Mucosa of rectum (tissue), 2 donors: ENCODE measurements around the gene CFAP299.

Experiments
- H3K27ac ChIP-seq, 2 donors: one replicate each; pipeline ENCODE4 v1.7.0; 2013; ENCODE audit warnings: inconsistent platforms in 2 of 2, low read depth in 2 of 2, low read length in 2 of 2
- H3K27me3 ChIP-seq, 2 donors: one replicate each; pipeline ENCODE4 v1.7.0; 2013; ENCODE audit warnings: low read length in 2 of 2; ENCODE audit not compliant: control insufficient read depth in 2 of 2, insufficient read depth in 2 of 2
- H3K36me3 ChIP-seq, 2 donors: one replicate each; pipeline ENCODE4 v1.7.0; 2013; ENCODE audit warnings: low read length in 2 of 2; ENCODE audit not compliant: control insufficient read depth in 2 of 2, insufficient read depth in 2 of 2
- H3K4me1 ChIP-seq, 2 donors: one replicate each; pipeline ENCODE4 v1.7.0; 2013; ENCODE audit warnings: low read length in 2 of 2, mild to moderate bottlenecking in 1 of 2; ENCODE audit not compliant: control insufficient read depth in 2 of 2, insufficient read depth in 2 of 2
- H3K4me3 ChIP-seq, 2 donors: one replicate each; pipeline ENCODE4 v1.7.0; 2013; ENCODE audit warnings: low read length in 2 of 2
- H3K9ac ChIP-seq, 2 donors: one replicate each; pipeline ENCODE4 v1.7.0; 2013; ENCODE audit warnings: low read length in 2 of 2, low read depth in 1 of 2, mild to moderate bottlenecking in 1 of 2
- H3K9me3 ChIP-seq, 2 donors: one replicate each; pipeline ENCODE4 v1.7.0; 2013; ENCODE audit warnings: low read length in 2 of 2; ENCODE audit not compliant: control insufficient read depth in 2 of 2
- donor health status: healthy.
- donor health status: Normal muscosa, but diverticular disease.

Gene CFAP299

DNA sequence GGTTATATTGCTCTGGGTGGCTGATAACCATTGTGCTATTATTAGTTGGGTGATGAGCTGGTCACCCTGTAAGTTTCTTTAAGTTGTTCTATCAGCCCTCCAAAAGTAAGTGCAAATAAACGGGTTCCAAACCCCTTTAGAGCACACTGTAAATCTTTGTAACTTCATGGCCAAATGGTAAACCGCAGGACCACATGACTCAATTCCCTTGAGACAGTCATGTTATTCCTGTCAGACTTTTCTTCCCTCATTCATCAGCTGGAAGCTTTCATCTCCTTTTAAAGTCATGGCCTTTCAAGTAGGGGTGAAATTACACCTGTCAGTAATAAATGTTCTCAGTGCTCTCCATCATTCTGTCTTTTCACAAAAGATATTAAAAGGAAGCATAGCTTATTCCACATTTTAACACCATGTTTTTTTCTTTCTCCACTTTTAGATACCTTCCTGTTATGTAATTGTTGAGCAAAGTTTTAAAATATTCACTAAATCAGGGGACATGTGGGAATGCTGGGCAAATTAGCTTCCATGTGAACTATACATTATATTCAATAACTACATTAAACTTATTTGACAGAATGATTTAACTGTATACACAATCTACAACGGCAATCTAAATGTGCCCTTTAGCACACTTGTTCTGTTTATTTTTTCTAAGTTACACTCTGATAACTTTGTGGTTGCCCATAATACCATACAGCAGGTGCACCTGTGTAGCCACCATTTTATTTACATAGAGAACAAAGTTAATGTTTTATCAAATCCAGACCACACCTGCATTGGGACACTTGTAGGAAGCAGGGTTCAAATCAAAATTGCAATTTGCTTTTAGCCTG lies 275.5 kb downstream of the CFAP299 start:
- Histone ChIP-seq H3K9ac (no peak overlapping the region), H3K36me3 (no peaks in the 10 kb centered on the region), H3K4me1 (peaks cover 4 to 11% of the 10 kb centered on the region in 2 donors), H3K27ac (peak overlapping the region; percentile 45 to 63), H3K4me3 (peak overlapping the region in 1 of 2 donors; percentile 26), H3K9me3 (no peaks in the 10 kb centered on the region), H3K27me3 (no peaks in the 10 kb centered on the region)

DNA sequence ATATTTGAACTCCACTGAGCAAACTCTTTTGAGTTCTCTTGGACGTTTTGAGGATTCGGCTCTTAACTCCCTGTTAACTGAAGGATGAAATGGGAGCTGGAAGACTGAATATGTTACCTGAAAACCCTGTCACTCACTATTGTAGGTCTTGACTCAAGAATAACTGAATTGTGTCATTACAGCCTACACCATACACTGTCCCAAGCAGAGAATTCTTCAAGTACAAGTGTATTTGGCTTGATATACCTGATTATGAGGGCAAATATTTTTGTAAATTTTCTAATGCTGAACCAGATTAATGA lies 276.1 kb downstream of the CFAP299 start:
- Histone ChIP-seq H3K4me1 (peaks cover 4 to 11% of the 10 kb centered on the region in 2 donors), H3K9ac (no peak overlapping the region), H3K27ac (peak overlapping the region; percentile 7 to 63), H3K9me3 (no peaks in the 10 kb centered on the region), H3K27me3 (no peaks in the 10 kb centered on the region), H3K4me3 (peak overlapping the region in 1 of 2 donors; percentile 13), H3K36me3 (no peaks in the 10 kb centered on the region)

DNA sequence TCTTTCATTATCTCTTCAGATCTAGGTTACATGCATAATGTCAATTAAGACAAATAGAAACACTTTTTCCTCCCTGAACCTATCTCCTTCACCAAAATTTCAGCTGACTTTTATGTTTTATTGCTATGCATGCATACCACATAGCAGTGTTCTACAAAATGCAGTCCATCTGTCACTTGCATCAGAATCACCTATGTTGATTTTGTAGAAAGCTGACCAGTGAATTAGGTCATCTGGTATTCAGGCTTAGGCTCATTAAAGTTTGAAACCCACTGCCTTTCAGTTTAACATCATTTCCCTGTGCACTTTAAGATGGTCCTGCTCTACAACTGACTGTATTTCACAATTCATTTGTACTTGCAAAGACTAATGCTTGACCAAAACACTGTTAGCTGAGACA lies 277.9 kb downstream of the CFAP299 start:
- Histone ChIP-seq H3K9me3 (no peaks in the 10 kb centered on the region), H3K36me3 (no peaks in the 10 kb centered on the region), H3K9ac (no peak overlapping the region), H3K4me1 (peaks cover 4 to 11% of the 10 kb centered on the region in 2 donors), H3K4me3 (no peak overlapping the region), H3K27me3 (no peaks in the 10 kb centered on the region), H3K27ac (no peak overlapping the region)

DNA sequence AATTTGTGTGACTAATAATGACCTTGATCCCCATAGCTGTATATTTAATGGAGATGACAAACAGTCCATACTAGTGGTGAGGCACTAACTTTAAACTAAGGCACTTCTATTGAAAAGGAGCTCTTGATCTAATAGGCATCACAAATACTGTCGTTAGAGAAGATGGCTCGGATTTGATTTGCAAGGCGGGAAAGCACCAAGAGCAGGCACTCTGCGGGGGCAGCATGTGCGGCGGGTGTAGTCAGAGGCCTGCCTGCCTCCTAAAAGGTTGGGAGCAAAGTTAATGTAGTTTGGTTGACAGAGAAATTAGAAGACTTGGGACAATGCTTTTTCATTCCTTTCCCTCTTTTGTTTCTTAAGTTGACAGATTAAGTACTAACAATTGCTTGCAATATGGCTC lies 278.8 kb downstream of the CFAP299 start:
- Histone ChIP-seq H3K9me3 (no peaks in the 10 kb centered on the region), H3K27me3 (no peaks in the 10 kb centered on the region), H3K36me3 (no peaks in the 10 kb centered on the region), H3K4me3 (no peak overlapping the region), H3K4me1 (peaks cover 4 to 11% of the 10 kb centered on the region in 2 donors), H3K9ac (no peak overlapping the region), H3K27ac (no peak overlapping the region)

DNA sequence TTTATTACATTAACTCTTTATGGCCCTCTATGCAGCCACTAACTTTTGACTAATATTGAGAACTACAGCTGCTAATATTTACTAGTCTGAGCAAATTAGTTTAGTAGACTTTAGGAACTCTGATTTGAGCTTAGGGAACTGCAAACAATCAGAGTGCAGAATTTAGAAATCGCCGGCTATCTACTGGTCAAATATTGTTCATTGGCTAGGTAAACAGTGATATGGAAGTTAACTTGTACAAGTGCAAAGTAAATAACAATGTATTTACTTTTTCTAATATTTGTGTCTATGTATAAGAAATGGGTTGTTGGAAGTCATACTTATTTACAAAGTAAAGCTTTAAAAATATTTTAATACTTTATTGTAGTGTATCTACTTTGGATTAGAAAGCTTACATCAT lies 279.6 kb downstream of the CFAP299 start:
- H3K4me3 ChIP-seq = no peak overlapping the region
- H3K27ac ChIP-seq = no peak overlapping the region
- peaks cover 4 to 10% of the 10 kb centered on the region in 2 donors for H3K4me1 ChIP-seq
- no peak overlapping the region for H3K9ac ChIP-seq
- H3K9me3 ChIP-seq = no peaks in the 10 kb centered on the region
- H3K27me3 ChIP-seq = no peaks in the 10 kb centered on the region
- H3K36me3 ChIP-seq = no peaks in the 10 kb centered on the region

DNA sequence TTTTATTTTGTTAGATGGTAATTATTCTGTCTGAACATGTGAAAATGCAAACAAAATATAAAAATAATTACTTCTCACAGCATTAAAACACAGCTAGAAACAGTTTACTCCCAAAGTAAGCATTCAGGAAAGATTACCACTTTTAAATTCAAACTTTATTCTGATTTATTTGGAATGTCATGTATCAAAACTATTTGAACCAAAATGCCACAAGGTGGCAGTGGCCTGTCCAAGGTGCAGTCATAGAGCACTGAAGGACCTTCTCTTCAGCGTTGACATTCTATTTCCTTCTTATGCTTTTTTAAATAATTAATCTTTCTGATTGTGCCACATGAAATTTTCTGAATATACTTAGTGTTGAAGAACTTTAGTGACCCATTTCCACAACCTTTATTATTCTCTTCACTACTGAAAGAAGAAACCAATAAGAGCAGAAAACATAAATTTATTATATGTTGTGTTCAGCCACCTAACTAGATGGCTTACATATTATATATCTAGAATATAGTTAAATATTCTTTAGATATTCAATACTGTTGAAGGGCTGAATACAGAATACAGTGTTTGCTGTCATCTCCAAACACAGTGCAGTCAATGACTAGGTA lies 283.6 kb downstream of the CFAP299 start:
- Histone ChIP-seq H3K9ac (no peak overlapping the region), H3K4me1 (no peaks in the 10 kb centered on the region)

DNA sequence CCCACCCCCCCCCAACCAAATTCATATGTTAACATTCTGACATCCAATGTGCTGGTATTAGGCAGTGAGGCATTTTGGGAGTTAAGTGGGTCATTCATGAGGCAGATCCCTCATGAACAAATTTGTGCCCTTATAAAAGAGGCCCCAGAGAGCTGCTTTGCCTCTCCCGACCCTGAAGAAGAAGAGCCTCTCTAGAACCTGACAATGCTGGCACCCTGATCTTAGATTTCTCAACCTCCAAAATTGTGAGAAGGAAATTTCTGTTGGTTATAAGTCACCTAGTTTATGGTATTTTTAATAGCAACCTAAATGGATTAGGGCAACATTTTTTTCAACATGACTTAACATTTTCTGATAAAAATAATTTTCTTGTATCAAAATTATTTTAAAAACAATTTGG lies 296.3 kb downstream of the CFAP299 start:
- H3K27ac ChIP-seq = no peak overlapping the region
- no peak overlapping the region for H3K9ac ChIP-seq
- H3K36me3 ChIP-seq = no peaks in the 10 kb centered on the region
- no peaks in the 10 kb centered on the region for H3K27me3 ChIP-seq
- H3K4me1 ChIP-seq = no peaks in the 10 kb centered on the region
- H3K9me3 ChIP-seq = no peaks in the 10 kb centered on the region
- H3K4me3 ChIP-seq = no peak overlapping the region

More for the DNA sequence above, 283.6 kb downstream of the CFAP299 start:
- Histone ChIP-seq H3K9me3 (no peaks in the 10 kb centered on the region), H3K36me3 (no peaks in the 10 kb centered on the region), H3K27ac (no peak overlapping the region), H3K4me3 (no peak overlapping the region), H3K27me3 (no peaks in the 10 kb centered on the region)

DNA sequence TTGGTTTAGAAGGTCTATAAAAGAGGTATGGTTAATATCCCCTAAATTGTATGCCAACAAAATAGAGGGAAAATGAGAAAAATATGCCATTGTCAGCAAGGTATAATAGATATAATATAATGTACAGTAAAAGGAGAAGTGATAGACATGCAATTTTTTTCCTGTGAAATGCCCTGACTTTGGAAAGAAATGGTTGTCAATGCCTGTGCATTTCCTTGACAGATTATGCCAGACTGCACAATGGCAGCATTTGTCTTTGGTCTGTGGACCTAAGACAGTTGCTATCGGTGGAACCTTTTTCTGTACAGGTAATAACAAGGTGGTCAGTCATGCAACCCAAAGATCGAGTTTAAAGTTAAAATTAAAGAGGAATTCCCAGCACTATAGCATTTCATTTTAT lies 301.7 kb downstream of the CFAP299 start:
- no peak overlapping the region for H3K27ac ChIP-seq
- H3K27me3 ChIP-seq = no peaks in the 10 kb centered on the region
- no peaks in the 10 kb centered on the region for H3K36me3 ChIP-seq
- no peaks in the 10 kb centered on the region for H3K4me1 ChIP-seq
- H3K9me3 ChIP-seq = no peaks in the 10 kb centered on the region
- no peak overlapping the region for H3K4me3 ChIP-seq
- no peak overlapping the region for H3K9ac ChIP-seq

DNA sequence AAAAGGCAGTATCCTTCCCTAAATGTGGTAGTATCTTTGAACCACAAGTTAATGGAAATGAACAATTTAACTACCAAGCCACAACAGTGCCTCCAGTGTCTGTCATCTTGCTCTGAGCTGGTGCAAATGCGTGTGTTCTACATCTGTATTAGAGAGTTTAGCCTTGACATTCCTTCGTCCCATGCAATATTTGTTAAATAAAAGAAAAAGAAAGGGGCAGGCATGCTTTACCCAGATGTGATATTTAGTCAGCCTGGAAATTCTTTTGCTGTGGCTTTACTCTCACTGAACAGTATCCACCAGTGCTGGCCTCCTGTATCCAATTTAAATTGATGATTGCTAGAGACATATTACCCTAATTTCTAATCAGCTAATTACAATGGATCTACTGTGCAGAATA lies 310.5 kb downstream of the CFAP299 start:
- H3K27ac ChIP-seq = no peak overlapping the region
- H3K4me1 ChIP-seq = no peaks in the 10 kb centered on the region
- H3K4me3 ChIP-seq = no peak overlapping the region
- no peaks in the 10 kb centered on the region for H3K27me3 ChIP-seq
- no peak overlapping the region for H3K9ac ChIP-seq
- H3K9me3 ChIP-seq = no peaks in the 10 kb centered on the region
- no peaks in the 10 kb centered on the region for H3K36me3 ChIP-seq

DNA sequence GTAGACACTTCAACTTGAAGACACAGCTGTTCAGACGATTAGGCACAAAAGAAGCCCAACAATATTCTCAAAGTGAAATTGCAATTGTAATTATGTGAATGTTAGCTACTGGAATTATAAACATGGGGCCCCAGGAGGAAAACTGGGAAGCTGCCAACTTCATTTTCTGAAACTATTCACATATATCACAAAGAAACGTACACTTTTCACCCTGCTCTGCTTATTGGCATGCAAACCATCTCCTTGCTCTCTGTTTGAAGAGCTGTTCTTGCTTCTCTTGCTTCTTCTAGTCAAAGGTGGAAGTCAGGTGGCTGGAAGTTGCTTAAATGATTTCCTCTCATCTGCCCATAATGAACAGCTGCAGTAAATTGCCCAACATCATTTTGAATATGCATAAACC lies 320.1 kb downstream of the CFAP299 start:
- no peak overlapping the region for H3K4me3 ChIP-seq
- H3K4me1 ChIP-seq = no peaks in the 10 kb centered on the region
- no peak overlapping the region for H3K27ac ChIP-seq
- no peak overlapping the region for H3K9ac ChIP-seq
- H3K9me3 ChIP-seq = no peaks in the 10 kb centered on the region
- no peaks in the 10 kb centered on the region for H3K36me3 ChIP-seq
- H3K27me3 ChIP-seq = no peaks in the 10 kb centered on the region
